ENCODE measurements around the gene BCAS3.

DNA sequence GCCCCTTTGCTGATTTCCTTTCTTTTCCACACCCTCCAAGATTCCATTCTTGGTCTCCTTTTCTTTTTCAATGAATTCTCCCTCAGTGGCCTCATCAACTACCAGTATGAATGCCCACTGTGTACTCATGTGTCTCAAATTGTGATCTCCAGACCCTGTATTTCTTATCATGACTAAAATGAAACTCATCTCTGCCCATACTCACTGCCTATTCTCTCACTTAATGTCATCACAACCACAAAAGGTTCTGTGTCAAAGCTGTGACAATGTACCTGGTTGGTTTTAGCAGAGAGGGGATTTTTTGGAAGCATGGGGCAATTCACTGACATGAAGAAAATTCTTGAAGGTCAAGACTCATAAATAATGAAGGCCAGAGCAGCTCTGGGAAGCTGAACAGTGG, 763.0 kb downstream of the BCAS3 start:
- no peak for TF ChIP-seq POLR2A (IDR thresholded peaks at IDR 0.05; ENCODE audit: low read depth, low read length)
- TF ChIP-seq TAF1 (IDR thresholded peaks at IDR 0.05; ENCODE audit: borderline replicate concordance, low read depth, low read length), result no peak
- TF ChIP-seq POLR2AphosphoS5 (IDR thresholded peaks at IDR 0.05; ENCODE audit: low read depth, low read length), result no peak
